ENCODE data around the gene JCAD. TPM values are rescaled to one million over a fixed set of nuclear protein-coding genes. Genes with fewer than 3 reads are reported as not detected.
A peak's percentile ranks its signal among the peaks of the same experiment; 100 is the strongest.

Gene JCAD
- polyA plus RNA-seq, 1 donor from 2014 or later, result 2.3 TPM

DNA sequence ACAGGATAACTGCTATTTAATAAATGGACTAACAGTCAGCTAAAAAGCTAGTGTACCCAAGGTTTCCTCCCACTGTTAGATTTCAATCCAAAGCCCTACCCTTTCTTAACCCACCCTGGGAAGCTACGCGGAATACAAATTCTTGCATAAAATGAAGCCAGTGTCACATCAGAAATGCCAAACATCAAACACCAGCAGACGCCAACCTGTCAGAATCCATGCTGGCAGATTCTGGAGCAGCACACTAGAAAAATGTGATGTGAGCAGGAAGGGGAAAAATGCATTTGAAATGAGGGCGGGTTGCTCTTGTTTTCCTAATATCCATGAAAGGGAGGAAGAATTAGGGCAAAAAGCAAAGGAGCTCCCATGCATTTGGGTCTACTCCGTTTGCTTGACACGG is 16.1 kb upstream of the JCAD start:
- Histone ChIP-seq H3K36me3 (ENCODE audit: insufficient read depth, low read length) (no peaks in the 10 kb centered on the region), H3K9me2 (ENCODE audit: insufficient read depth, low read length) (no peaks in the 10 kb centered on the region), H3K4me2 (ENCODE audit: low read length) (peak overlapping the region; percentile 5), H3K9me3 (ENCODE audit: low read length) (no peaks in the 10 kb centered on the region), H3F3A (ENCODE audit: insufficient read depth, low read length, poor library complexity, severe bottlenecking) (no peaks in the 10 kb centered on the region), H3K4me3 (ENCODE audit: low read length) (peak overlapping the region; percentile 32), H3K79me2 (replicated peaks; ENCODE audit: insufficient read depth, low read length) (no peaks in the 10 kb centered on the region), H4K20me1 (ENCODE audit: insufficient read depth) (no peaks in the 10 kb centered on the region), H3K27ac (ENCODE audit: low read length) (peak overlapping the region; percentile 69), H2AFZ (ENCODE audit: low read depth, low read length) (no peak overlapping the region), H3K9ac (ENCODE audit: low read length) (peak overlapping the region; percentile 17), H3K27me3 (ENCODE audit: insufficient read depth, low read depth, low read length) (no peaks in the 10 kb centered on the region)
- TF ChIP-seq POLR2AphosphoS5 (IDR thresholded peaks at IDR 0.05), result peak; percentile 51
- no peak for TF ChIP-seq MXI1 (conservative IDR thresholded peaks at IDR 0.05; ENCODE audit: poor library complexity, severe bottlenecking)
- no peak for TF ChIP-seq EZH2 (IDR thresholded peaks at IDR 0.05; ENCODE audit: borderline replicate concordance, insufficient read depth, low read length, poor library complexity, severe bottlenecking)
- TF ChIP-seq, protein P1, sequence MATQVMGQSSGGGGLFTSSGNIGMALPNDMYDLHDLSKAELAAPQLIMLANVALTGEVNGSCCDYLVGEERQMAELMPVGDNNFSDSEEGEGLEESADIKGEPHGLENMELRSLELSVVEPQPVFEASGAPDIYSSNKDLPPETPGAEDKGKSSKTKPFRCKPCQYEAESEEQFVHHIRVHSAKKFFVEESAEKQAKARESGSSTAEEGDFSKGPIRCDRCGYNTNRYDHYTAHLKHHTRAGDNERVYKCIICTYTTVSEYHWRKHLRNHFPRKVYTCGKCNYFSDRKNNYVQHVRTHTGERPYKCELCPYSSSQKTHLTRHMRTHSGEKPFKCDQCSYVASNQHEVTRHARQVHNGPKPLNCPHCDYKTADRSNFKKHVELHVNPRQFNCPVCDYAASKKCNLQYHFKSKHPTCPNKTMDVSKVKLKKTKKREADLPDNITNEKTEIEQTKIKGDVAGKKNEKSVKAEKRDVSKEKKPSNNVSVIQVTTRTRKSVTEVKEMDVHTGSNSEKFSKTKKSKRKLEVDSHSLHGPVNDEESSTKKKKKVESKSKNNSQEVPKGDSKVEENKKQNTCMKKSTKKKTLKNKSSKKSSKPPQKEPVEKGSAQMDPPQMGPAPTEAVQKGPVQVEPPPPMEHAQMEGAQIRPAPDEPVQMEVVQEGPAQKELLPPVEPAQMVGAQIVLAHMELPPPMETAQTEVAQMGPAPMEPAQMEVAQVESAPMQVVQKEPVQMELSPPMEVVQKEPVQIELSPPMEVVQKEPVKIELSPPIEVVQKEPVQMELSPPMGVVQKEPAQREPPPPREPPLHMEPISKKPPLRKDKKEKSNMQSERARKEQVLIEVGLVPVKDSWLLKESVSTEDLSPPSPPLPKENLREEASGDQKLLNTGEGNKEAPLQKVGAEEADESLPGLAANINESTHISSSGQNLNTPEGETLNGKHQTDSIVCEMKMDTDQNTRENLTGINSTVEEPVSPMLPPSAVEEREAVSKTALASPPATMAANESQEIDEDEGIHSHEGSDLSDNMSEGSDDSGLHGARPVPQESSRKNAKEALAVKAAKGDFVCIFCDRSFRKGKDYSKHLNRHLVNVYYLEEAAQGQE (IDR thresholded peaks at IDR 0.05; ENCODE audit: borderline replicate concordance), result peak; percentile 49
- peak; percentile 80 for TF ChIP-seq EP300 (conservative IDR thresholded peaks at IDR 0.05; ENCODE audit: poor library complexity, severe bottlenecking)
- TF ChIP-seq, protein P2, sequence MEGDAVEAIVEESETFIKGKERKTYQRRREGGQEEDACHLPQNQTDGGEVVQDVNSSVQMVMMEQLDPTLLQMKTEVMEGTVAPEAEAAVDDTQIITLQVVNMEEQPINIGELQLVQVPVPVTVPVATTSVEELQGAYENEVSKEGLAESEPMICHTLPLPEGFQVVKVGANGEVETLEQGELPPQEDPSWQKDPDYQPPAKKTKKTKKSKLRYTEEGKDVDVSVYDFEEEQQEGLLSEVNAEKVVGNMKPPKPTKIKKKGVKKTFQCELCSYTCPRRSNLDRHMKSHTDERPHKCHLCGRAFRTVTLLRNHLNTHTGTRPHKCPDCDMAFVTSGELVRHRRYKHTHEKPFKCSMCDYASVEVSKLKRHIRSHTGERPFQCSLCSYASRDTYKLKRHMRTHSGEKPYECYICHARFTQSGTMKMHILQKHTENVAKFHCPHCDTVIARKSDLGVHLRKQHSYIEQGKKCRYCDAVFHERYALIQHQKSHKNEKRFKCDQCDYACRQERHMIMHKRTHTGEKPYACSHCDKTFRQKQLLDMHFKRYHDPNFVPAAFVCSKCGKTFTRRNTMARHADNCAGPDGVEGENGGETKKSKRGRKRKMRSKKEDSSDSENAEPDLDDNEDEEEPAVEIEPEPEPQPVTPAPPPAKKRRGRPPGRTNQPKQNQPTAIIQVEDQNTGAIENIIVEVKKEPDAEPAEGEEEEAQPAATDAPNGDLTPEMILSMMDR (IDR thresholded peaks at IDR 0.05; ENCODE audit: poor library complexity, severe bottlenecking), result no peak
- TF ChIP-seq SMC3 (conservative IDR thresholded peaks at IDR 0.05; ENCODE audit: poor library complexity), result no peak
- no peak for TF ChIP-seq TAF1 (IDR thresholded peaks at IDR 0.05; ENCODE audit: low read depth)

DNA sequence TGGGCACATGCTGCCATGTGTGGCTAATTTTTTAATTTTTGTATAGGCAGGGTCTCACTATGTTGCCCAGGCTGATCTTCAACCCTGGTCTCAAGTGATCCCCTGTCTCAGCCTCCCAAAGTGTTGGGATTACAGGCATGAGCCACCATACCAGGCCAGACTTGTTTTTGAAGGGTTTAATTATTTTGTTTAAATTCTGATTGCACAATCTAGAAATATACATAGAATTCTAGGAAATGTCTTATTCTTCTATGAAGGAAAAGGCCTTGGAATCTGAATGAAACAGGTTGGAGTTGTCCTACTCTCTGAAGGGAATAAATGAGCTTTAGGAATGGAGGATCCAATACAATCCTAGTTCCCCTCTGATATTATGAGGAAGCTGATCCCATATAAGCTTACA is 15.5 kb upstream of the JCAD start:
- Histone ChIP-seq H3K9me3 (ENCODE audit: low read length) (no peaks in the 10 kb centered on the region), H3K36me3 (ENCODE audit: insufficient read depth, low read length) (no peaks in the 10 kb centered on the region), H3K27me3 (ENCODE audit: insufficient read depth, low read depth, low read length) (no peaks in the 10 kb centered on the region), H3K27ac (ENCODE audit: low read length) (peak overlapping the region; percentile 69), H3K4me3 (ENCODE audit: low read length) (peak overlapping the region; percentile 32), H3F3A (ENCODE audit: insufficient read depth, low read length, poor library complexity, severe bottlenecking) (no peaks in the 10 kb centered on the region), H3K9me2 (ENCODE audit: insufficient read depth, low read length) (no peaks in the 10 kb centered on the region), H3K79me2 (replicated peaks; ENCODE audit: insufficient read depth, low read length) (no peaks in the 10 kb centered on the region), H4K20me1 (ENCODE audit: insufficient read depth) (no peaks in the 10 kb centered on the region), H3K9ac (ENCODE audit: low read length) (peak overlapping the region; percentile 17), H3K4me2 (ENCODE audit: low read length) (peak overlapping the region; percentile 5), H2AFZ (ENCODE audit: low read depth, low read length) (no peak overlapping the region)
- TF ChIP-seq EP300 (conservative IDR thresholded peaks at IDR 0.05; ENCODE audit: poor library complexity, severe bottlenecking) (no peak), RAD21 (conservative IDR thresholded peaks at IDR 0.05) (no peak), SMC3 (conservative IDR thresholded peaks at IDR 0.05; ENCODE audit: poor library complexity) (no peak), EZH2 (IDR thresholded peaks at IDR 0.05; ENCODE audit: borderline replicate concordance, insufficient read depth, low read length, poor library complexity, severe bottlenecking) (no peak), POLR2AphosphoS5 (IDR thresholded peaks at IDR 0.05) (no peak), TAF1 (IDR thresholded peaks at IDR 0.05; ENCODE audit: low read depth) (no peak), MXI1 (conservative IDR thresholded peaks at IDR 0.05; ENCODE audit: poor library complexity, severe bottlenecking) (no peak)
- TF ChIP-seq, protein P2 (IDR thresholded peaks at IDR 0.05; ENCODE audit: poor library complexity, severe bottlenecking), result no peak
- TF ChIP-seq, protein P1 (IDR thresholded peaks at IDR 0.05; ENCODE audit: borderline replicate concordance), result no peak
